GM21717 (cell line): ENCODE results near the gene HIGD1A.

ENCODE experiments used
- ATAC-seq: cut with Tn5 transposase; IDR thresholded peaks from one replicate; pipeline ENCODE4 v1.9.1; 2021; ENCODE audit warnings: mild to moderate bottlenecking, moderate library complexity; ENCODE audit not compliant: unreplicated experiment

HIGD1A gene

GRCh38 chr3:42762046-42762724, 42.1 kb downstream of the HIGD1A start:
- ATAC-seq: no peak

GRCh38 chr3:42758126-42758525, 46.2 kb downstream of the HIGD1A start:
- no peak for ATAC-seq

- no peak for ATAC-seq
Observed at GRCh38 chr3:42756681-42757213, 47.5 kb downstream of the HIGD1A start.

GRCh38 chr3:42755681-42756578, 48.4 kb downstream of the HIGD1A start:
- ATAC-seq: no peak

GRCh38 chr3:42753757-42754156, 50.5 kb downstream of the HIGD1A start:
- ATAC-seq: no peak

GRCh38 chr3:42752961-42753360, 51.3 kb downstream of the HIGD1A start:
- ATAC-seq: no peak

GRCh38 chr3:42752441-42752840, 51.8 kb downstream of the HIGD1A start:
- ATAC-seq: no peak

- no peak for ATAC-seq
Observed at GRCh38 chr3:42751609-42752008, 52.7 kb downstream of the HIGD1A start.

GRCh38 chr3:42750834-42751233, 53.5 kb downstream of the HIGD1A start:
- no peak for ATAC-seq

GRCh38 chr3:42749753-42750231, 54.5 kb downstream of the HIGD1A start:
- no peak for ATAC-seq

GRCh38 chr3:42749025-42749752, 55.1 kb downstream of the HIGD1A start:
- ATAC-seq: no peak

- ATAC-seq: no peak
Observed at GRCh38 chr3:42747581-42747980, 56.7 kb downstream of the HIGD1A start.

GRCh38 chr3:42746455-42747450, 57.5 kb downstream of the HIGD1A start:
- no peak for ATAC-seq

GRCh38 chr3:42745776-42746454, 58.4 kb downstream of the HIGD1A start:
- no peak for ATAC-seq

GRCh38 chr3:42745291-42745745, 59.0 kb downstream of the HIGD1A start:
- no peak for ATAC-seq

- ATAC-seq: no peak
Observed at GRCh38 chr3:42743204-42743995, 60.9 kb downstream of the HIGD1A start.

- ATAC-seq: no peak
Observed at GRCh38 chr3:42742688-42743087, 61.6 kb downstream of the HIGD1A start.

GRCh38 chr3:42742259-42742658, 62.0 kb downstream of the HIGD1A start:
- ATAC-seq: no peak
